ENCODE data around the gene CREB3L4.
"Not testable (repeated sequence)": the region's sequence is repeated elsewhere in the genome, so short reads cannot be mapped to it uniquely, and the experiment has no call there.

Gene CREB3L4

GRCh38 chr1:154012543-154012942 lies 44.8 kb downstream of the CREB3L4 start:
- POLR2A ChIA-PET, result interaction anchor here (1.6 kb wide), 1 partner anchor 22 kb away, joined by 3 read pairs; the partner anchor contains the start of gene RPS27
- H3K9me3 ChIP-seq (ENCODE audit: control insufficient read depth, insufficient read depth, low read depth, low read length); CTCF ChIA-PET; H3K4me3 ChIP-seq (ENCODE audit: low read depth, low read length); H3K27ac ChIP-seq (ENCODE audit: extremely low read depth, low read depth, low read length); H3K4me1 ChIP-seq (ENCODE audit: control insufficient read depth, insufficient read depth, low read length); H3K36me3 ChIP-seq (ENCODE audit: control insufficient read depth in 2 of 2, insufficient read depth in 1 of 2, low read length in 2 of 2): not testable (repeated sequence)

- H3K27ac ChIP-seq (ENCODE audit: extremely low read depth, low read depth, low read length), result no peak overlapping the region
- no peaks in the 10 kb centered on the region for H3K36me3 ChIP-seq (ENCODE audit: control insufficient read depth in 2 of 2, insufficient read depth in 1 of 2, low read length in 2 of 2)
- POLR2A ChIA-PET, result interaction anchor here (0.7 kb wide), 1 partner anchor 380 kb away, joined by 3 read pairs; the partner anchor contains the start of gene CHTOP
- H3K4me3 ChIP-seq (ENCODE audit: low read depth, low read length), result no peak overlapping the region
- CTCF ChIA-PET, result interaction anchor here (0.7 kb wide), 3 partner anchors 10 to 224 kb away, joined by 3 to 5 read pairs (median 4); partner anchors contain the start of gene RAB13
- no peaks in the 10 kb centered on the region for H3K4me1 ChIP-seq (ENCODE audit: control insufficient read depth, insufficient read depth, low read length)
- H3K9me3 ChIP-seq (ENCODE audit: control insufficient read depth, insufficient read depth, low read depth, low read length), result no peaks in the 10 kb centered on the region
- TF ChIP-seq ZNF140 (tag by site-specific recombination; IDR thresholded peaks at IDR 0.05) (no peak), ZNF513 (tag by site-specific recombination; IDR thresholded peaks at IDR 0.05) (no peak), ZNF501 (tag by site-specific recombination; IDR thresholded peaks at IDR 0.05) (no peak), ZNF777 (tag by site-specific recombination; IDR thresholded peaks at IDR 0.05; ENCODE audit: borderline replicate concordance) (no peak), ZXDB (tag by site-specific recombination; IDR thresholded peaks at IDR 0.05) (no peak), ZNF404 (tag by site-specific recombination; IDR thresholded peaks at IDR 0.05) (no peak), SP3 (tag by site-specific recombination; IDR thresholded peaks at IDR 0.05) (no peak), ZNF701 (tag by site-specific recombination; IDR thresholded peaks at IDR 0.05) (no peak), ZNF302 (tag by site-specific recombination; IDR thresholded peaks at IDR 0.05; ENCODE audit: low read depth) (no peak), ZNF560 (tag by site-specific recombination; IDR thresholded peaks at IDR 0.05; ENCODE audit: borderline replicate concordance) (no peak)
Measured at GRCh38 chr1:154014154-154014907, 46.6 kb downstream of the CREB3L4 start.

GRCh38 chr1:154019269-154019668 lies 51.6 kb downstream of the CREB3L4 start:
- H3K4me3 ChIP-seq (ENCODE audit: low read depth, low read length), result no peak overlapping the region
- peaks cover 2% of the 10 kb centered on the region; the same call in 1 of the 2 replicates for H3K4me1 ChIP-seq (ENCODE audit: control insufficient read depth, insufficient read depth, low read length)
- ChIA-PET POLR2A (no interaction called here), CTCF (interaction anchor here (0.6 kb wide), 1 partner anchor 1200 kb away, joined by 3 read pairs; no protein-coding TSS in a partner anchor)
- TF ChIP-seq GFI1B (tag by site-specific recombination; IDR thresholded peaks at IDR 0.05) (no peak), SP3 (tag by site-specific recombination; IDR thresholded peaks at IDR 0.05) (no peak), HOXC10 (CRISPR knock-in tag; IDR thresholded peaks at IDR 0.05) (no peak), ZNF747 (tag by site-specific recombination; IDR thresholded peaks at IDR 0.05) (no peak), GLIS1 (tag by site-specific recombination; IDR thresholded peaks at IDR 0.05) (no peak), ZNF157 (tag by site-specific recombination; IDR thresholded peaks at IDR 0.05) (no peak), ZNF677 (tag by site-specific recombination; IDR thresholded peaks at IDR 0.05) (no peak), ZNF366 (tag by site-specific recombination; conservative IDR thresholded peaks at IDR 0.05) (no peak), ZBTB7A (tag by site-specific recombination; IDR thresholded peaks at IDR 0.05; ENCODE audit: low read depth) (no peak), ZNF394 (tag by site-specific recombination; IDR thresholded peaks at IDR 0.05; ENCODE audit: borderline replicate concordance) (no peak), ZNF148 (tag by site-specific recombination; IDR thresholded peaks at IDR 0.05; ENCODE audit: borderline replicate concordance) (no peak), ZSCAN30 (tag by site-specific recombination; IDR thresholded peaks at IDR 0.05) (no peak), ZSCAN4 (tag by site-specific recombination; IDR thresholded peaks at IDR 0.05) (no peak), ZNF433 (tag by site-specific recombination; IDR thresholded peaks at IDR 0.05; ENCODE audit: low read depth) (no peak), ZBTB21 (tag by site-specific recombination; IDR thresholded peaks at IDR 0.05) (no peak), ZBTB1 (tag by site-specific recombination; IDR thresholded peaks at IDR 0.05) (no peak), ZNF776 (tag by site-specific recombination; IDR thresholded peaks at IDR 0.05; ENCODE audit: borderline replicate concordance) (no peak), ZNF416 (tag by site-specific recombination; IDR thresholded peaks at IDR 0.05) (no peak), ZNF16 (tag by site-specific recombination; IDR thresholded peaks at IDR 0.05; ENCODE audit: low read depth) (no peak)
- no peak overlapping the region for H3K27ac ChIP-seq (ENCODE audit: extremely low read depth, low read depth, low read length)
- H3K36me3 ChIP-seq (ENCODE audit: control insufficient read depth in 2 of 2, insufficient read depth in 1 of 2, low read length in 2 of 2), result no peaks in the 10 kb centered on the region
- no peaks in the 10 kb centered on the region for H3K9me3 ChIP-seq (ENCODE audit: control insufficient read depth, insufficient read depth, low read depth, low read length)

Data from HEK293 (cell line).